Measurements from ENCODE around the gene OARD1. TPM values are rescaled to one million over a fixed set of nuclear protein-coding genes. Genes with fewer than 3 reads are reported as not detected.

The OARD1 gene
- total and polyA plus RNA-seq, 10 of the 15 experiments (the other 5 are each of a cell fraction or from before 2014, with no cell fraction given) = 19.0 to 63.5 (median 43.6) TPM

DNA sequence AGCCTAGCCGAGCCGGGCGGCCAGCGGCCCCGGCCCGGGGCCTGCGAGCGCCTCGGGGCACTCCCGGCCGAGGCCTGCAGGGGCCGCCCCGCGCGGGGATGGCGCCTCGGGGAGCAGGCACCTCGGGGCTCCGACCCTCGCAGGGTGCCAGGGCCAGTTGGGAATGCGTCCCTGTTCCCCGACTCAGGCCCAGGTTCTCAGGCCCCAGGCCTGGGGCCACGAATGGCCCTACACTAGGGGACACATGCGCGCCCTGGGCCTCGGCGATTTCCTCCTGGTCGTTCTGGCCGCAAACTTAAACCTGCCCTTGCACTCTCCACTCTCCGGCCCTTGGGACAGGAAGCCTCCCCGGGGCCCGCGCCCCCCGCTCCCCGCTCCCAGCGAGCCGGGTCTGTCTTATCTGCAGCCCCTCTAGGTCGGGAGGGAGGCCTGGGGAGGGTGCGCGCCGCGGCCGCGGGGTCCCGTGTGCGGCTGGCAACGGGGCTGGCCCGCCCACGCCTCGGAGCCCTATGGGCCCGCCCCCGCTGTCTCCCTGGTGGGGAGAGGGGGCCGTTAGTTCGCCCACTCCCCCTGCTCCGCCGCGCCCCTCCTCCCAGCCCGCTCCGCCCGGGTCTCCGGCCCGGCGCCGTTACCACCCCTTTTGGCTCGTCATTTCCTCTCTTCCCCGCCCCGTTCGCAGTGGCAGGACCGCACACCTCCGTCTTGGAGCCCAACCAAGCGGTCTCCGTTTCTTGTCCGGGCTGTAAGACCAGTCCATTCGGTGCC, 1.2 kb upstream of the OARD1 start (continued):
- TF ChIP-seq RB1 (IDR thresholded peaks at IDR 0.05; ENCODE audit: borderline replicate concordance) = 0 out of 2 replicates have a peak, but pooled peaks have one; percentile 29
- TF ChIP-seq ZNF207 (IDR thresholded peaks at IDR 0.05; ENCODE audit: borderline replicate concordance) = peak; percentile 69; the same call in 1 of the 2 replicates
- peak; percentile 45 for TF ChIP-seq YY1 (IDR thresholded peaks at IDR 0.05; ENCODE audit: low read depth, low read length)
- peak; percentile 77; the same call in 1 of the 2 replicates for TF ChIP-seq CHD1 (IDR thresholded peaks at IDR 0.05; ENCODE audit: low read depth, low read length)
- TF ChIP-seq, protein P1, sequence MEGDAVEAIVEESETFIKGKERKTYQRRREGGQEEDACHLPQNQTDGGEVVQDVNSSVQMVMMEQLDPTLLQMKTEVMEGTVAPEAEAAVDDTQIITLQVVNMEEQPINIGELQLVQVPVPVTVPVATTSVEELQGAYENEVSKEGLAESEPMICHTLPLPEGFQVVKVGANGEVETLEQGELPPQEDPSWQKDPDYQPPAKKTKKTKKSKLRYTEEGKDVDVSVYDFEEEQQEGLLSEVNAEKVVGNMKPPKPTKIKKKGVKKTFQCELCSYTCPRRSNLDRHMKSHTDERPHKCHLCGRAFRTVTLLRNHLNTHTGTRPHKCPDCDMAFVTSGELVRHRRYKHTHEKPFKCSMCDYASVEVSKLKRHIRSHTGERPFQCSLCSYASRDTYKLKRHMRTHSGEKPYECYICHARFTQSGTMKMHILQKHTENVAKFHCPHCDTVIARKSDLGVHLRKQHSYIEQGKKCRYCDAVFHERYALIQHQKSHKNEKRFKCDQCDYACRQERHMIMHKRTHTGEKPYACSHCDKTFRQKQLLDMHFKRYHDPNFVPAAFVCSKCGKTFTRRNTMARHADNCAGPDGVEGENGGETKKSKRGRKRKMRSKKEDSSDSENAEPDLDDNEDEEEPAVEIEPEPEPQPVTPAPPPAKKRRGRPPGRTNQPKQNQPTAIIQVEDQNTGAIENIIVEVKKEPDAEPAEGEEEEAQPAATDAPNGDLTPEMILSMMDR (IDR thresholded peaks at IDR 0.05 in 2 of 3, conservative IDR thresholded peaks at IDR 0.05 in 1 of 3; ENCODE audit: control insufficient read depth in 2 of 3, extremely low read depth in 1 of 3, insufficient read depth in 1 of 3, low read depth in 3 of 3, low read length in 3 of 3) = peak in 2 of 3 experiments; percentile 32 to 34; a peak in 4 of 6 replicates
- TF ChIP-seq, protein P2, sequence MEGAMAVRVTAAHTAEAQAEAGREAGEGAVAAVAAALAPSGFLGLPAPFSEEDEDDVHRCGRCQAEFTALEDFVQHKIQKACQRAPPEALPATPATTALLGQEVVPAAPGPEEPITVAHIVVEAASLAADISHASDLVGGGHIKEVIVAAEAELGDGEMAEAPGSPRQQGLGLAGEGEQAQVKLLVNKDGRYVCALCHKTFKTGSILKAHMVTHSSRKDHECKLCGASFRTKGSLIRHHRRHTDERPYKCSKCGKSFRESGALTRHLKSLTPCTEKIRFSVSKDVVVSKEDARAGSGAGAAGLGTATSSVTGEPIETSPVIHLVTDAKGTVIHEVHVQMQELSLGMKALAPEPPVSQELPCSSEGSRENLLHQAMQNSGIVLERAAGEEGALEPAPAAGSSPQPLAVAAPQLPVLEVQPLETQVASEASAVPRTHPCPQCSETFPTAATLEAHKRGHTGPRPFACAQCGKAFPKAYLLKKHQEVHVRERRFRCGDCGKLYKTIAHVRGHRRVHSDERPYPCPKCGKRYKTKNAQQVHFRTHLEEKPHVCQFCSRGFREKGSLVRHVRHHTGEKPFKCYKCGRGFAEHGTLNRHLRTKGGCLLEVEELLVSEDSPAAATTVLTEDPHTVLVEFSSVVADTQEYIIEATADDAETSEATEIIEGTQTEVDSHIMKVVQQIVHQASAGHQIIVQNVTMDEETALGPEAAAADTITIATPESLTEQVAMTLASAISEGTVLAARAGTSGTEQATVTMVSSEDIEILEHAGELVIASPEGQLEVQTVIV (IDR thresholded peaks at IDR 0.05; ENCODE audit: borderline replicate concordance, partially characterized antibody) = no peak
- TF ChIP-seq CBFB (IDR thresholded peaks at IDR 0.05; ENCODE audit: low read depth) = no peak
- TF ChIP-seq SIN3A (IDR thresholded peaks at IDR 0.05; ENCODE audit: low read depth, low read length) = peak; percentile 19; the same call in 1 of the 2 replicates
- TF ChIP-seq DPF2 (IDR thresholded peaks at IDR 0.05) = peak; percentile 83
- peak; percentile 68 for TF ChIP-seq BACH1 (IDR thresholded peaks at IDR 0.05; ENCODE audit: borderline replicate concordance)
- TF ChIP-seq, protein P3, sequence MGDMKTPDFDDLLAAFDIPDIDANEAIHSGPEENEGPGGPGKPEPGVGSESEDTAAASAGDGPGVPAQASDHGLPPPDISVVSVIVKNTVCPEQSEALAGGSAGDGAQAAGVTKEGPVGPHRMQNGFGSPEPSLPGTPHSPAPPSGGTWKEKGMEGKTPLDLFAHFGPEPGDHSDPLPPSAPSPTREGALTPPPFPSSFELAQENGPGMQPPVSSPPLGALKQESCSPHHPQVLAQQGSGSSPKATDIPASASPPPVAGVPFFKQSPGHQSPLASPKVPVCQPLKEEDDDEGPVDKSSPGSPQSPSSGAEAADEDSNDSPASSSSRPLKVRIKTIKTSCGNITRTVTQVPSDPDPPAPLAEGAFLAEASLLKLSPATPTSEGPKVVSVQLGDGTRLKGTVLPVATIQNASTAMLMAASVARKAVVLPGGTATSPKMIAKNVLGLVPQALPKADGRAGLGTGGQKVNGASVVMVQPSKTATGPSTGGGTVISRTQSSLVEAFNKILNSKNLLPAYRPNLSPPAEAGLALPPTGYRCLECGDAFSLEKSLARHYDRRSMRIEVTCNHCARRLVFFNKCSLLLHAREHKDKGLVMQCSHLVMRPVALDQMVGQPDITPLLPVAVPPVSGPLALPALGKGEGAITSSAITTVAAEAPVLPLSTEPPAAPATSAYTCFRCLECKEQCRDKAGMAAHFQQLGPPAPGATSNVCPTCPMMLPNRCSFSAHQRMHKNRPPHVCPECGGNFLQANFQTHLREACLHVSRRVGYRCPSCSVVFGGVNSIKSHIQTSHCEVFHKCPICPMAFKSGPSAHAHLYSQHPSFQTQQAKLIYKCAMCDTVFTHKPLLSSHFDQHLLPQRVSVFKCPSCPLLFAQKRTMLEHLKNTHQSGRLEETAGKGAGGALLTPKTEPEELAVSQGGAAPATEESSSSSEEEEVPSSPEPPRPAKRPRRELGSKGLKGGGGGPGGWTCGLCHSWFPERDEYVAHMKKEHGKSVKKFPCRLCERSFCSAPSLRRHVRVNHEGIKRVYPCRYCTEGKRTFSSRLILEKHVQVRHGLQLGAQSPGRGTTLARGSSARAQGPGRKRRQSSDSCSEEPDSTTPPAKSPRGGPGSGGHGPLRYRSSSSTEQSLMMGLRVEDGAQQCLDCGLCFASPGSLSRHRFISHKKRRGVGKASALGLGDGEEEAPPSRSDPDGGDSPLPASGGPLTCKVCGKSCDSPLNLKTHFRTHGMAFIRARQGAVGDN (IDR thresholded peaks at IDR 0.05) = peak; percentile 68
- peak; percentile 91 for TF ChIP-seq TAF1 (IDR thresholded peaks at IDR 0.05; ENCODE audit: borderline replicate concordance, low read depth, low read length)
- 0 out of 2 replicates have a peak, but pooled peaks have one; percentile 16 for TF ChIP-seq TCF3 (IDR thresholded peaks at IDR 0.05; ENCODE audit: borderline replicate concordance, insufficient read depth, low read depth, low read length)
- peak; percentile 95 for TF ChIP-seq GATAD2B (conservative IDR thresholded peaks at IDR 0.05; ENCODE audit: low read depth)
- peak; percentile 41 for TF ChIP-seq RELA (IDR thresholded peaks at IDR 0.05; ENCODE audit: borderline replicate concordance, partially characterized antibody)
- 0 out of 2 replicates have a peak, but pooled peaks have one; percentile 20 for TF ChIP-seq ZNF24 (IDR thresholded peaks at IDR 0.05)
- peak; percentile 68 for TF ChIP-seq CREM (IDR thresholded peaks at IDR 0.05; ENCODE audit: low read depth)
- peak; percentile 78 for TF ChIP-seq CREB1 (IDR thresholded peaks at IDR 0.05; ENCODE audit: low read depth)
- peak; percentile 95 for TF ChIP-seq LARP7 (IDR thresholded peaks at IDR 0.05)
- TF ChIP-seq POLR2AphosphoS5 (IDR thresholded peaks at IDR 0.05; ENCODE audit: low read length) = peak; percentile 92
- no peak for TF ChIP-seq SUZ12 (IDR thresholded peaks at IDR 0.05; ENCODE audit: unreplicated experiment)
- TF ChIP-seq POU2F2 (IDR thresholded peaks at IDR 0.05; ENCODE audit: borderline replicate concordance, low read depth, low read length) = peak; percentile 65; the same call in 2 of the 3 replicates

Measured in GM12878 (cell line).